Mesenchymal stem cell (in vitro differentiated cells and primary cell): ENCODE measurements around the gene ALDH2. TPM values are rescaled to one million over a fixed set of nuclear protein-coding genes. Genes with fewer than 3 reads are reported as not detected.
"Not testable (repeated sequence)": the region's sequence is repeated elsewhere in the genome, so short reads cannot be mapped to it uniquely, and the experiment has no call there.

Experiments used
- DNase-seq: peaks from one replicate; pipeline ENCODE4 v3.0.0-alpha.2; 2013
- H2AFZ ChIP-seq: one replicate; pipeline ENCODE4 v1.6.1; 2013; ENCODE audit warnings: low read depth, mild to moderate bottlenecking, control low read depth, inconsistent platforms, low read length, moderate library complexity
- H2AK5ac ChIP-seq: 2 replicates; pipeline ENCODE4 v1.6.1; 2013; ENCODE audit warnings: low read length, moderate library complexity, mild to moderate bottlenecking, inconsistent platforms; ENCODE audit not compliant: severe bottlenecking
- H2BK120ac ChIP-seq: one replicate; pipeline ENCODE4 v1.6.1; 2013; ENCODE audit warnings: low read depth, mild to moderate bottlenecking, inconsistent platforms, low read length, moderate library complexity
- H2BK12ac ChIP-seq, 2 experiments: one replicate each; pipeline ENCODE4 v1.6.1; 2013; ENCODE audit warnings: inconsistent platforms in 2 of 2, low read length in 2 of 2, mild to moderate bottlenecking in 2 of 2, moderate library complexity in 2 of 2, control low read depth in 1 of 2
- H2BK15ac ChIP-seq: one replicate; pipeline ENCODE4 v1.6.1; 2013; ENCODE audit warnings: mild to moderate bottlenecking, low read depth, inconsistent platforms; ENCODE audit not compliant: poor library complexity, severe bottlenecking
- H2BK5ac ChIP-seq: 2 replicates; pipeline ENCODE4 v1.6.1; 2013; ENCODE audit warnings: low read depth, mild to moderate bottlenecking, low read length, control low read depth, inconsistent platforms; ENCODE audit not compliant: poor library complexity, severe bottlenecking
- H3K14ac ChIP-seq, 2 experiments: one replicate each; pipeline ENCODE4 v1.6.1; 2013; ENCODE audit warnings: inconsistent platforms in 2 of 2, low read length in 2 of 2, control low read depth in 1 of 2, mild to moderate bottlenecking in 1 of 2, moderate library complexity in 1 of 2
- H3K18ac ChIP-seq, 2 experiments: one replicate each; pipeline ENCODE4 v1.6.1; 2013; ENCODE audit warnings: inconsistent platforms in 2 of 2, low read length in 2 of 2, control low read depth in 1 of 2, low read depth in 1 of 2, mild to moderate bottlenecking in 1 of 2
- H3K23ac ChIP-seq, 2 experiments: one replicate each; pipeline ENCODE4 v1.6.1; 2013; ENCODE audit warnings: inconsistent platforms in 2 of 2, low read length in 2 of 2, mild to moderate bottlenecking in 2 of 2, moderate library complexity in 2 of 2, control low read depth in 1 of 2
- H3K27ac ChIP-seq: 2 replicates; pipeline ENCODE4 v1.5.1; 2013; ENCODE audit warnings: mild to moderate bottlenecking, moderate library complexity, low read length, control low read depth, inconsistent platforms; ENCODE audit not compliant: poor library complexity, severe bottlenecking
- H3K27me3 ChIP-seq, 2 experiments: 2 replicates each; pipeline versions ENCODE4 v1.6.1 to v1.7.0; 2013; ENCODE audit warnings: low read length in 2 of 2, mild to moderate bottlenecking in 2 of 2, moderate library complexity in 2 of 2, control low read depth in 1 of 2, inconsistent platforms in 1 of 2; ENCODE audit not compliant: control insufficient read depth in 1 of 2, insufficient read depth in 1 of 2
- H3K36me3 ChIP-seq, 2 experiments: 2 replicates each; pipeline versions ENCODE4 v1.6.1 to v1.7.0; 2013; ENCODE audit warnings: low read length in 2 of 2, control low read depth in 1 of 2, inconsistent platforms in 1 of 2, low read depth in 1 of 2, mild to moderate bottlenecking in 1 of 2; ENCODE audit not compliant: insufficient read depth in 2 of 2, control insufficient read depth in 1 of 2
- H3K4ac ChIP-seq, 2 experiments: one replicate each; pipeline ENCODE4 v1.6.1; 2013; ENCODE audit warnings: inconsistent platforms in 2 of 2, low read length in 2 of 2, mild to moderate bottlenecking in 2 of 2, moderate library complexity in 2 of 2, control low read depth in 1 of 2, low read depth in 1 of 2
- H3K4me1 ChIP-seq: 2 replicates; pipeline ENCODE4 v1.6.1; 2013; ENCODE audit warnings: low read depth, low read length, control low read depth; ENCODE audit not compliant: control insufficient read depth, insufficient read depth
- H3K4me2 ChIP-seq: 2 replicates; pipeline ENCODE4 v1.6.1; 2013; ENCODE audit warnings: low read length, mild to moderate bottlenecking, inconsistent platforms; ENCODE audit not compliant: poor library complexity, severe bottlenecking
- H3K4me3 ChIP-seq, 2 experiments: 2 replicates each; pipeline versions ENCODE4 v1.5.1 to v1.7.0; 2013; ENCODE audit warnings: low read length in 2 of 2, mild to moderate bottlenecking in 2 of 2, control low read depth in 1 of 2, low read depth in 1 of 2; ENCODE audit not compliant: insufficient read depth in 1 of 2
- H3K79me1 ChIP-seq: replicated peaks from 2 replicates; pipeline ENCODE4 v1.6.1; 2013; ENCODE audit warnings: mild to moderate bottlenecking, control low read depth, low read length, inconsistent platforms; ENCODE audit not compliant: poor library complexity, severe bottlenecking
- H3K9ac ChIP-seq: 2 replicates; pipeline ENCODE4 v1.7.0; 2013; ENCODE audit warnings: mild to moderate bottlenecking, low read length, moderate library complexity
- H3K9me3 ChIP-seq: 2 replicates; pipeline ENCODE4 v1.7.0; 2013; ENCODE audit warnings: mild to moderate bottlenecking, low read length; ENCODE audit not compliant: control insufficient read depth
- H4K8ac ChIP-seq: one replicate; pipeline ENCODE4 v1.6.1; 2013; ENCODE audit warnings: inconsistent platforms, mild to moderate bottlenecking, low read length, moderate library complexity
- H4K91ac ChIP-seq: one replicate; pipeline ENCODE4 v1.6.1; 2013; ENCODE audit warnings: mild to moderate bottlenecking, low read length, inconsistent platforms
- WGBS: methylation state at CpG from one replicate; pipeline ENCODE4 v1.1.7; 2013; ENCODE audit warnings: mixed read lengths; 5-methylcytosine and 5-hydroxymethylcytosine counted together
- polyA plus RNA-seq, 2 experiments: library from polyadenylated mRNA; stranded (reverse); fragments of 200-250 nt; gene quantifications; one replicate each; pipeline ENCODE4 v1.2.3, GENCODE V29; 2013

The ALDH2 gene
- 54.3 TPM for polyA plus RNA-seq (2013, experiment 1 of 2)
- polyA plus RNA-seq (2013, experiment 2 of 2), result 52.7 TPM

DNA sequence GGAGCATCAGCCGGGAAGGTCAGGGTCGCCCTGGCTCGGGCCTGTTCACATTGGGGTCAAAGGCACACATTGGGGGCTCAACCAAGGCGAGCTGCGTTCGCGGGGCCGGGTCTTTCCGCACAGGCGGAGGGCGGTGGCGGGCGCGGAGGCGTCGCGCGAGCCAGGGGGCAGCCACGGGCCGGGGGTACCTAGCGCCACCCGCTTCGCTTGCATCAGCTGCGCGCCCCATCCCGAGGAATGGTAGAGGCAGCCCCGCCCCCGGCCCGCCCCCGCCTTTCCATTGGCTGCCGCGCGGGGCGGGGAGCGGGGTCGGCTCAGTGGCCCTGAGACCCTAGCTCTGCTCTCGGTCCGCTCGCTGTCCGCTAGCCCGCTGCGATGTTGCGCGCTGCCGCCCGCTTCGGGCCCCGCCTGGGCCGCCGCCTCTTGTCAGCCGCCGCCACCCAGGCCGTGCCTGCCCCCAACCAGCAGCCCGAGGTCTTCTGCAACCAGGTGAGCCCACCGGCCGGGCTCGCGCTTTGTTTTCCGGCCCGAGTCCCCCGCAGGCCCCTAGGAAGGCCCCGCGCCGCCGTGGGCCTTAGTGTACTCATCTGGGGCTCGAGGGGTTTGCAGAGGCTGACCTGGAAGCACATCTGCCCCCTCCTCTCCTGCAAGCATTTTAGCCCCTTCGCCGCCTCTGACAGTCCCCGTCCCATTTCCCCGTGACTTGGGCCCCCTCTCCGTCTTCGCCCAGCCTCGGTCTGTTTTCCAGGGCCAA lies at the start of gene ALDH2:
TSS of gene ALDH2 (plus strand) at position 326 of the 754 bp plus-strand sequence. CDS start at position 376, 50 bp downstream.
- Histone ChIP-seq H4K8ac (peak within 1 kb of the TSS; percentile 92), H3K23ac (peak within 1 kb of the TSS in 1 of 2 experiments; percentile 73), H2BK15ac (peak within 1 kb of the TSS; percentile 90), H2BK12ac (peak within 1 kb of the TSS; percentile 20 to 82), H3K4me3 (peak within 1 kb of the TSS; percentile 70 to 83), H2AFZ (peak within 1 kb of the TSS; percentile 87), H2AK5ac (no peak within 1 kb of the TSS), H3K27ac (no peak within 1 kb of the TSS), H3K79me1 (peaks cover 4% of the 10 kb centered on the region), H4K91ac (peak within 1 kb of the TSS; percentile 93), H3K36me3 (no peaks in the 10 kb centered on the region), H3K14ac (peak within 1 kb of the TSS in 1 of 2 experiments; percentile 87), H3K4me2 (peak within 1 kb of the TSS; percentile 99), H2BK5ac (peak within 1 kb of the TSS; percentile 40), H2BK120ac (peak within 1 kb of the TSS; percentile 67), H3K9me3 (no peaks in the 10 kb centered on the region), H3K18ac (peak within 1 kb of the TSS; percentile 88 to 93), H3K4me1 (peaks cover 13% of the 10 kb centered on the region), H3K4ac (peak within 1 kb of the TSS; percentile 46 to 81), H3K9ac (peak within 1 kb of the TSS; percentile 84), H3K27me3 (peaks cover 16 to 42% of the 10 kb centered on the region in 2 experiments)
- WGBS, result under 1% methylated on average over 68 of the region's 73 CpGs
- DNase-seq, result peak; percentile 75

DNA sequence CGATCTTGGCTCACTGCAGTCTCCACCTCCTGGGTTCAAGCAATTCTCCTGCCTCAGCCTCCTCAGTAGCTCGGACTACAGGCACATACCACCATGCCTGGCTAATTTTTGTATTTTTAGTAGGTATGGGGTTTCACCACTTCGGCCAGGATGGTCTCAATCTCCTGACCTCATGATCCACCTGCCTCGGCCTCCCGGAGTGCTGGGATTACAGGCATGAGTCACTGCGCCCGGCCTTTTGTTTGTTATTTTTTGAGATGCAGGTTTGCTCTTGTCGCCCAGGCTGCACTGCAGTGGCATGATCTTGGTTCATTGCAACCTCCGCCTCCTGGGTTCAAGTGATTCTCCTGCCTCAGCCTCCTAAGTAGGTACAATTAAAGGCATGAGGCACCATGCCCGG lies 47.4 kb upstream of the ALDH2 start:
- not testable (repeated sequence) for H2BK12ac ChIP-seq, H3K4me2 ChIP-seq, H3K23ac ChIP-seq, H3K27me3 ChIP-seq, H3K79me1 ChIP-seq, H3K9ac ChIP-seq, H3K4me3 ChIP-seq, H2BK15ac ChIP-seq, H2BK120ac ChIP-seq, H2BK5ac ChIP-seq, H4K8ac ChIP-seq, H3K4me1 ChIP-seq, DNase-seq, H3K14ac ChIP-seq, H2AK5ac ChIP-seq, H3K9me3 ChIP-seq, H3K4ac ChIP-seq, H2AFZ ChIP-seq, H3K18ac ChIP-seq, H3K27ac ChIP-seq, H4K91ac ChIP-seq
- WGBS, result 84% methylated on average over 10 of the region's 10 CpGs
- peaks cover 31 to 35% of the 10 kb centered on the region in 2 experiments for H3K36me3 ChIP-seq

DNA sequence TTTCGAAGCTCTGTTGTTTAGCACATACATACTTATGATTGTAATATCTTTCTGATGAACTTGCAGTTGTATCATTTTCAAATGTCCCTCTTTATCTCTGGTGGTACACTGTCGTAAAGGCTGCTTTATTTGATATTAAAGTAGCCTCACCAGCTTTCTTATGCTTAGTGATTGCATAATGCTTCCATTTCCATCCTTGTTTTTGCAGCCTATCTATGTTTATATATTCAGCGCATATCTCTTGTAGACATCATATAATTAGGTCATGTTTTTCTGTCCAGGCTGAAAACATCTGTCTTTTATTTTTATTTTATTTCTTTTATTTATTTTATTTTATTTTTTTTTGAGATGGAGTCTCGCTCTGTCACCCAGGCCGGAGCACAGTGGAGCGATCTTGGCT lies 46.3 kb upstream of the ALDH2 start:
- WGBS, result 100% methylated on average over 4 of the region's 6 CpGs
- Histone ChIP-seq H3K4me2 (no peak overlapping the region), H2BK15ac (no peak overlapping the region), H4K8ac (no peak overlapping the region), H3K14ac (no peak overlapping the region), H3K9ac (no peak overlapping the region), H3K4me3 (no peak overlapping the region), H3K36me3 (peaks cover 27 to 32% of the 10 kb centered on the region in 2 experiments), H4K91ac (no peak overlapping the region), H3K27me3 (no peaks in the 10 kb centered on the region), H2AK5ac (no peak overlapping the region), H2BK120ac (no peak overlapping the region), H3K18ac (no peak overlapping the region), H3K23ac (no peak overlapping the region), H3K27ac (no peak overlapping the region), H2BK5ac (no peak overlapping the region), H3K79me1 (no peaks in the 10 kb centered on the region), H3K9me3 (no peaks in the 10 kb centered on the region), H3K4ac (no peak overlapping the region), H2BK12ac (no peak overlapping the region), H3K4me1 (peaks cover 3% of the 10 kb centered on the region), H2AFZ (no peak overlapping the region)
- DNase-seq, result no peak

DNA sequence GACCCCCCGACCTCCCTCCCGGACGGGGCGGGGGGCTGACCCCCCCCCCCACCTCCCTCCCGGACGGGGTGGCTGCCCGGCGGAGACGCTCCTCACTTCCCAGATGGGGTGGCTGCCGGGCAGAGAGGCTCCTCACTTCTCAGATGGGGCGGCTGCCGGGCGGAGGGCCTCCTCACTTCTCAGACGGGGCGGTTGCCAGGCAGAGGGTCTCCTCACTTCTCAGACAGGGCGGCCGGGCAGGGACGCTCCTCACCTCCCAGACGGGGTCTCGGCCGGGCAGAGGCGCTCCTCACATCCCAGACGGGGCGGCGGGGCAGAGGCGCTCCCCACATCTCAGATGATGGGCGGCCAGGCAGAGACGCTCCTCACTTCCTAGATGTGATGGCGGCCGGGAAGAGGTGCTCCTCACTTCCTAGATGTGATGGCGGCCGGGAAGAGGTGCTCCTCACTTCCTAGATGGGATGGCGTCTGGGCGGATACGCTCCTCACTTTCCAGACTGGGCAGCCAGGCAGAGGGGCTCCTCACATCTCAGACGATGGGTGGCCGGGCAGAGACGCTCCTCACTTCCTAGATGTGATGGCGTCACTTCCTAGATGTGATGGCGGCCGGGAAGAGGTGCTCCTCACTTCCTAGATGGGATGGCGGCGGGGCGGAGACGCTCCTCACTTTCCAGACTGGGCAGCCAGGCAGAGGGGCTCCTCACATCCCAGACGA lies 42.9 kb upstream of the ALDH2 start:
- not testable (repeated sequence) for H4K91ac ChIP-seq, H3K9me3 ChIP-seq, H2AFZ ChIP-seq, H3K4ac ChIP-seq, H2BK5ac ChIP-seq, H3K9ac ChIP-seq, H3K4me3 ChIP-seq, H2BK120ac ChIP-seq, H3K14ac ChIP-seq, H2BK15ac ChIP-seq, H3K27me3 ChIP-seq, DNase-seq, H3K23ac ChIP-seq, H3K18ac ChIP-seq, H3K4me1 ChIP-seq, H3K79me1 ChIP-seq, H4K8ac ChIP-seq, H3K27ac ChIP-seq, H3K4me2 ChIP-seq, H2BK12ac ChIP-seq, H2AK5ac ChIP-seq
- H3K36me3 ChIP-seq, result peaks cover 22 to 39% of the 10 kb centered on the region in 2 experiments
- WGBS, result 97% methylated on average over 34 of the region's 46 CpGs
